K562 (cell line): ENCODE measurements around the gene CPLX1. TPM values are rescaled to one million over a fixed set of nuclear protein-coding genes. Genes with fewer than 3 reads are reported as not detected.

ENCODE experiments used
- ATAC-seq: fragments of 200-7000 bp; cut with Tn5 transposase; 3 replicates; pipeline ENCODE4 v1.9.1; 2020; ENCODE audit warnings: moderate library complexity
- BruUV-seq: library from RNA; stranded (reverse); fragments of 400-500 nt; replicated peaks from 2 replicates; lab custom pipeline; 2021; lab: Mats Ljungman, UMichigan
- CTCF ChIA-PET: fragments of 300-600 bp; formaldehyde crosslinking; extraction: SDS; loops from one replicate; lab custom pipeline; 2021; ENCODE audit warnings: low intra/inter-chr PET ratio; lab: Yijun Ruan, JAX
- POLR2A ChIA-PET: fragments of 300-600, 350-650 bp; sonication (Branson Sonifier 250); formaldehyde crosslinking; extraction: SDS; loops from one replicate; lab custom pipeline; 2021; ENCODE audit warnings: antibody characterized with exemption, inconsistent platforms; lab: Yijun Ruan, JAX
- DNase-seq, 4 experiments: peaks; one replicate each; pipeline versions ENCODE4 v3.0.0 to v3.0.0-alpha.2; 2011 to 2018; ENCODE audit warnings: low spot score in 3 of 4, mixed read lengths in 3 of 4; ENCODE audit errors: extremely low read depth in 1 of 4
- FAIRE-seq: peaks from 2 replicates; lab custom pipeline; 2011; peaks lifted over from hg19 to GRCh38; lab: Jason Lieb, UNC
- H2AFZ ChIP-seq: 2 replicates; pipeline ENCODE4 v1.6.0; 2011; ENCODE audit warnings: low read depth, low read length, control low read depth, inconsistent platforms
- H3K27ac ChIP-seq: fragments of 200-600 bp; 3 replicates; pipeline ENCODE4 v1.8.0; 2011; ENCODE audit warnings: low read depth, mild to moderate bottlenecking, control low read depth, inconsistent platforms, low read length, moderate library complexity, mixed read lengths; ENCODE audit errors: extremely low read depth
- H3K27me3 ChIP-seq, 2 experiments: fragments of 300-600 bp in 1 of 2; 2 replicates in 1 of 2; 3 replicates in 1 of 2; pipeline versions ENCODE4 v1.6.0 to v1.8.0; 2011; ENCODE audit warnings: inconsistent platforms in 2 of 2, low read length in 2 of 2, mild to moderate bottlenecking in 1 of 2, mixed read lengths in 1 of 2, moderate library complexity in 1 of 2; ENCODE audit not compliant: control insufficient read depth in 2 of 2, insufficient read depth in 2 of 2
- H3K36me3 ChIP-seq: fragments of 300-600 bp; 3 replicates; pipeline ENCODE4 v1.8.0; 2011; ENCODE audit warnings: mild to moderate bottlenecking, low read length, inconsistent platforms; ENCODE audit not compliant: control insufficient read depth, insufficient read depth
- H3K4me1 ChIP-seq, 2 experiments: fragments of 200-600 bp in 1 of 2; replicated peaks in 1 of 2; 2 replicates in 1 of 2; 3 replicates in 1 of 2; pipeline versions ENCODE4 v1.5.1 to v1.8.0; 2011; ENCODE audit warnings: inconsistent platforms in 2 of 2, low read length in 2 of 2, mild to moderate bottlenecking in 1 of 2, mixed read lengths in 1 of 2, moderate library complexity in 1 of 2; ENCODE audit not compliant: control insufficient read depth in 2 of 2, insufficient read depth in 2 of 2
- H3K4me2 ChIP-seq: 2 replicates; pipeline ENCODE4 v1.6.1; 2011; ENCODE audit warnings: low read length, control low read depth, inconsistent platforms, mixed read lengths; ENCODE audit not compliant: insufficient read depth
- H3K4me3 ChIP-seq: fragments of 200-600 bp; sonication (generic), shearing (Covaris generic); 2 replicates; pipeline ENCODE4 v1.5.1; 2016; ENCODE audit warnings: control low read depth, inconsistent platforms
- H3K79me2 ChIP-seq: fragments of 200-600 bp; 3 replicates; pipeline ENCODE4 v1.8.0; 2011; ENCODE audit warnings: low read length, inconsistent platforms; ENCODE audit not compliant: control insufficient read depth, insufficient read depth
- H3K9ac ChIP-seq, 2 experiments: 2 replicates each; pipeline versions ENCODE4 v1.6.0 to v1.6.1; 2011; ENCODE audit warnings: low read depth in 2 of 2, low read length in 2 of 2, control low read depth in 1 of 2, inconsistent platforms in 1 of 2, mild to moderate bottlenecking in 1 of 2, mixed read lengths in 1 of 2; ENCODE audit not compliant: insufficient read depth in 1 of 2
- H3K9me1 ChIP-seq: one replicate; pipeline ENCODE4 v1.6.0; 2011; ENCODE audit warnings: inconsistent platforms, mild to moderate bottlenecking, low read length, moderate library complexity; ENCODE audit not compliant: control insufficient read depth, insufficient read depth
- H3K9me3 ChIP-seq: replicated peaks from 2 replicates; pipeline ENCODE4 v1.5.1; 2011; ENCODE audit warnings: low read depth, low read length, inconsistent platforms; ENCODE audit not compliant: control insufficient read depth, insufficient read depth
- H4K20me1 ChIP-seq: replicated peaks from 2 replicates; pipeline ENCODE4 v1.6.1; 2011; ENCODE audit warnings: low read length, inconsistent platforms, mixed read lengths; ENCODE audit not compliant: control insufficient read depth, insufficient read depth
- CBFA2T3 ChIP-seq: fragments of 450-650 bp; IDR thresholded peaks from 2 replicates; pipeline ENCODE4 v1.6.1; 2017
- FOSL1 ChIP-seq: fragments of 200-800 bp; sonication (Bioruptor generic); conservative IDR thresholded peaks from 2 replicates; pipeline ENCODE4 v1.6.1; 2016; ENCODE audit warnings: missing genetic modification characterization, missing compliant biosample characterization
- PTBP1 ChIP-seq: fragments of 200-400 bp; formaldehyde crosslinking; IDR thresholded peaks from 2 replicates; pipeline ENCODE4 v1.6.1; 2017; ENCODE audit warnings: low read depth, low read length
- RCOR1 ChIP-seq, 2 experiments: IDR thresholded peaks; 2 replicates each; pipeline ENCODE4 v1.6.1; 2012; ENCODE audit warnings: low read depth in 2 of 2, low read length in 2 of 2, borderline replicate concordance in 1 of 2, improper control_type of control experiment in 1 of 2
- SMARCB1 ChIP-seq: IDR thresholded peaks from 2 replicates; pipeline ENCODE4 v1.6.1; 2011; ENCODE audit warnings: improper control_type of control experiment, low read depth; ENCODE audit not compliant: insufficient read length
- SNIP1 ChIP-seq: fragments of 450-650 bp; IDR thresholded peaks from 2 replicates; pipeline ENCODE4 v1.7.1; 2017; ENCODE audit warnings: low read depth, mild to moderate bottlenecking
- SOX6 ChIP-seq: fragments of 450-650 bp; IDR thresholded peaks from 2 replicates; pipeline ENCODE4 v1.6.1; 2014; ENCODE audit warnings: mild to moderate bottlenecking
- SRF ChIP-seq, 2 experiments: fragments of 250-450, 450-650 bp in 1 of 2; sonication (Bioruptor Pico) in 1 of 2; sonication (generic) in 1 of 2; formaldehyde crosslinking; IDR thresholded peaks; 2 replicates each; pipeline versions ENCODE4 v1.5.0 to v1.5.1; 2020 to 2022; ENCODE audit warnings: mild to moderate bottlenecking in 1 of 2, missing genetic modification reagents in 1 of 2
- TCF3 ChIP-seq: sonication (generic); formaldehyde crosslinking; IDR thresholded peaks from 2 replicates; pipeline ENCODE4 v1.4.0; 2020; ENCODE audit warnings: mild to moderate bottlenecking, missing genetic modification reagents
- ZNF124 ChIP-seq: sonication (generic); formaldehyde crosslinking; IDR thresholded peaks from 2 replicates; pipeline ENCODE4 v1.8.1; 2022; ENCODE audit warnings: missing genetic modification reagents
- ZNF224 ChIP-seq: sonication (generic); formaldehyde crosslinking; IDR thresholded peaks from 2 replicates; pipeline ENCODE4 v1.8.0; 2022; ENCODE audit warnings: mild to moderate bottlenecking, missing genetic modification reagents
- ZNF23 ChIP-seq: fragments of 250-450 bp; sonication (Bioruptor Pico); IDR thresholded peaks from 2 replicates; pipeline ENCODE4 v1.4.0; 2020; ENCODE audit warnings: mild to moderate bottlenecking
- WGBS: fragments of 100-300 bp; shearing (Covaris generic); methylation state at CpG from one replicate; pipeline ENCODE4 v1.1.6; 2016; ENCODE audit warnings: low coverage, mixed read lengths; ENCODE audit not compliant: insufficient coverage; ENCODE audit errors: missing lambda C conversion rate; 5-methylcytosine and 5-hydroxymethylcytosine counted together
- in situ Hi-C: fragments of 300-500 bp; cut with MboI; formaldehyde crosslinking; loops from 4 replicates; pipeline ENCODE4 v1.15.0; 2018; ENCODE audit warnings: inconsistent platforms, mixed read lengths
- intact Hi-C: fragments of 100-400 bp; cut with micrococcal nuclease; formaldehyde crosslinking; loops from 2 replicates; pipeline ENCODE4 v1.14.2; 2022
- polyA plus RNA-seq, 8 experiments: library from polyadenylated mRNA; depleted of rRNA in 4 of 8; stranded (reverse) in 5 of 8; unstranded in 3 of 8; fragments of >200 nt; fragmentation: Nextera tagmentation in 2 of 8; fragmentation: Illumina TruSeq in 1 of 8; extraction: Ambion mirVana in 2 of 8; extraction: Trizol in 1 of 8; gene quantifications; 2 replicates each; pipeline versions ENCODE4 v1.2.1 to v1.2.3, GENCODE V29; 2011 to 2014; ENCODE audit warnings: inconsistent platforms in 1 of 8, missing spikeins in 1 of 8
- total RNA-seq, 7 experiments: library from RNA; depleted of rRNA in 6 of 7; stranded (reverse); fragments of >200 nt in 6 of 7; fragmentation: Illumina TruSeq in 2 of 7; extraction: Trizol in 2 of 7; gene quantifications; 2 replicates each; pipeline versions ENCODE4 v1.2.1 to v1.2.3, GENCODE V29; 2011 to 2021; ENCODE audit warnings: low replicate concordance in 1 of 7
- TF ChIP-seq, protein P1 (sequence below): IDR thresholded peaks from 3 replicates; pipeline ENCODE4 v1.6.1; 2011; ENCODE audit warnings: borderline replicate concordance, mild to moderate bottlenecking; ENCODE audit not compliant: insufficient read length, insufficient read depth
- TF ChIP-seq, protein P2 (sequence below), 2 experiments: fragments of 450-650 bp; conservative IDR thresholded peaks; 2 replicates each; pipeline ENCODE4 v1.6.1; 2017; ENCODE audit warnings: mild to moderate bottlenecking in 2 of 2, moderate library complexity in 2 of 2

CPLX1 gene
- total and polyA plus RNA-seq, 9 of the 15 experiments (the other 6 are each of a cell fraction or from before 2014, with no cell fraction given): 0.03 to 3.3 (median 0.17) TPM; not detected in 2

DNA sequence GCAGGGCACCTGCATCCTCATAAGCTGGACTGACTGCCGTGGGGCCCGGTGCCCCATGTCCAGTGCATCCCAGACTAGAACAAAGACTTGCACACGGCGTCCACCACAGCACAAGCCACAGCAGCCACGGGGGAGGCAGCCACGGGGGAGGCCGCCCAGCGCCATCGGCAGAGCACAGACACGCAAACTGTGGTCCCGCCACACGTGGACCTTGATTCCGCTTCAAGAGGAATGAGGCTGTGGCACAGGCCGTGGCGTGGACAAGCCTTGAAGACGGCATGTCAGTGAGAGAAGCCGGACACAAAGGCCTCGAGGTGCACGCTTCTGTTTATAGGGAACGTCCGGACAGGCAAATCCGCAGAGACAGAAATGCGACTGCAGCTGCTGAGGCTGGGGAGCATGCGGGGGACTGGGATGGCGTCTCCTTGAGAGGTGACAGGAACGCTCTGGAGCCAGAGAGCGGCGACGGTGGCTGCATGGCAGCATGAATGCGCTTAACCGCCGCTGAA is 10.1 kb upstream of the CPLX1 start:
- Histone ChIP-seq H3K4me1 (peaks cover 0 to 30% of the 10 kb centered on the region in 2 experiments; a peak in 2 of 5 replicates), H4K20me1 (no peaks in the 10 kb centered on the region), H3K4me2 (no peak overlapping the region), H2AFZ (no peak overlapping the region), H3K9ac (no peak overlapping the region), H3K4me3 (no peak overlapping the region), H3K79me2 (no peaks in the 10 kb centered on the region), H3K27ac (no peak overlapping the region), H3K27me3 (peaks cover 14 to 33% of the 10 kb centered on the region in 2 experiments; a peak in 4 of 5 replicates), H3K36me3 (no peaks in the 10 kb centered on the region), H3K9me1 (no peaks in the 10 kb centered on the region), H3K9me3 (peaks cover 4% of the 10 kb centered on the region; the same call in 1 of the 2 replicates)
- intact Hi-C loops: no loop called here
- WGBS: 57% methylated on average over 30 of the region's 32 CpGs
- in situ Hi-C loops: no loop called here
- ATAC-seq: no peak
- no peak for FAIRE-seq
- no peak for TF ChIP-seq SRF (CRISPR knock-in tag; IDR thresholded peaks at IDR 0.05)
- no peak for TF ChIP-seq RCOR1 (IDR thresholded peaks at IDR 0.05; ENCODE audit: borderline replicate concordance in 1 of 2, low read depth in 2 of 2, low read length in 2 of 2)
- no peak for TF ChIP-seq SOX6
- TF ChIP-seq ZNF224 (CRISPR knock-in tag): no peak
- TF ChIP-seq, protein P1, sequence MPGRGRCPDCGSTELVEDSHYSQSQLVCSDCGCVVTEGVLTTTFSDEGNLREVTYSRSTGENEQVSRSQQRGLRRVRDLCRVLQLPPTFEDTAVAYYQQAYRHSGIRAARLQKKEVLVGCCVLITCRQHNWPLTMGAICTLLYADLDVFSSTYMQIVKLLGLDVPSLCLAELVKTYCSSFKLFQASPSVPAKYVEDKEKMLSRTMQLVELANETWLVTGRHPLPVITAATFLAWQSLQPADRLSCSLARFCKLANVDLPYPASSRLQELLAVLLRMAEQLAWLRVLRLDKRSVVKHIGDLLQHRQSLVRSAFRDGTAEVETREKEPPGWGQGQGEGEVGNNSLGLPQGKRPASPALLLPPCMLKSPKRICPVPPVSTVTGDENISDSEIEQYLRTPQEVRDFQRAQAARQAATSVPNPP: no peak
- TF ChIP-seq SMARCB1: no peak
- no peak for TF ChIP-seq SNIP1
- no peak for TF ChIP-seq ZNF23
- TF ChIP-seq, protein P2, sequence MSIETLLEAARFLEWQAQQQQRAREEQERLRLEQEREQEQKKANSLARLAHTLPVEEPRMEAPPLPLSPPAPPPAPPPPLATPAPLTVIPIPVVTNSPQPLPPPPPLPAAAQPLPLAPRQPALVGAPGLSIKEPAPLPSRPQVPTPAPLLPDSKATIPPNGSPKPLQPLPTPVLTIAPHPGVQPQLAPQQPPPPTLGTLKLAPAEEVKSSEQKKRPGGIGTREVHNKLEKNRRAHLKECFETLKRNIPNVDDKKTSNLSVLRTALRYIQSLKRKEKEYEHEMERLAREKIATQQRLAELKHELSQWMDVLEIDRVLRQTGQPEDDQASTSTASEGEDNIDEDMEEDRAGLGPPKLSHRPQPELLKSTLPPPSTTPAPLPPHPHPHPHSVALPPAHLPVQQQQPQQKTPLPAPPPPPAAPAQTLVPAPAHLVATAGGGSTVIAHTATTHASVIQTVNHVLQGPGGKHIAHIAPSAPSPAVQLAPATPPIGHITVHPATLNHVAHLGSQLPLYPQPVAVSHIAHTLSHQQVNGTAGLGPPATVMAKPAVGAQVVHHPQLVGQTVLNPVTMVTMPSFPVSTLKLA (conservative IDR thresholded peaks at IDR 0.05): no peak
- no peak for TF ChIP-seq FOSL1
- no peak for TF ChIP-seq PTBP1
- no peak for TF ChIP-seq TCF3 (CRISPR knock-in tag)
- no peak for TF ChIP-seq ZNF124
- TF ChIP-seq CBFA2T3: no peak
- no TSS peak for BruUV-seq
- POLR2A ChIA-PET: interaction anchor here (0.6 kb wide), 1 partner anchor 22 kb away, joined by 5 read pairs; no protein-coding TSS in a partner anchor
- no peak for DNase-seq
- CTCF ChIA-PET: no interaction called here
